ENCODE results near the gene MSH4. TPM values are rescaled to one million over a fixed set of nuclear protein-coding genes. Genes with fewer than 3 reads are reported as not detected.
A peak's percentile ranks its signal among the peaks of the same experiment; 100 is the strongest.

MSH4 gene
- total and polyA plus RNA-seq, 2 donors from 2014 or later: 0.41 TPM; not detected in 1

- no peak for FAIRE-seq
- no peak for DNase-seq
- no peaks in the 10 kb centered on the region for H3K36me3 ChIP-seq (ENCODE audit: control insufficient read depth in 2 of 3, insufficient read depth in 3 of 3, low read length in 3 of 3)
- H3K9ac ChIP-seq (ENCODE audit: low read length in 3 of 3): no peak overlapping the region
- peaks cover 0 to 5% (median 0%) of the 10 kb centered on the region in 3 donors for H3K9me3 ChIP-seq (ENCODE audit: control insufficient read depth in 2 of 3, insufficient read depth in 1 of 3, low read length in 3 of 3)
- no peak for TF ChIP-seq CTCF (IDR thresholded peaks at IDR 0.05; ENCODE audit: borderline replicate concordance, extremely low read depth, insufficient read depth)
- intact Hi-C loops (cut with DNase I): no loop called here
- no peaks in the 10 kb centered on the region for H3K27me3 ChIP-seq (ENCODE audit: control insufficient read depth, insufficient read depth, low read length)
- no peaks in the 10 kb centered on the region for H3K4me1 ChIP-seq (ENCODE audit: control insufficient read depth in 2 of 3, insufficient read depth in 2 of 3, low read depth in 1 of 3, low read length in 3 of 3)
- H3K4me3 ChIP-seq (ENCODE audit: low read length in 3 of 3): no peak overlapping the region
- no peak overlapping the region for H3K27ac ChIP-seq (ENCODE audit: low read depth in 2 of 2, low read length in 2 of 2)
These were observed 153.5 kb downstream of the MSH4 start for GRCh38 chr1:75950176-75950575.

DNA sequence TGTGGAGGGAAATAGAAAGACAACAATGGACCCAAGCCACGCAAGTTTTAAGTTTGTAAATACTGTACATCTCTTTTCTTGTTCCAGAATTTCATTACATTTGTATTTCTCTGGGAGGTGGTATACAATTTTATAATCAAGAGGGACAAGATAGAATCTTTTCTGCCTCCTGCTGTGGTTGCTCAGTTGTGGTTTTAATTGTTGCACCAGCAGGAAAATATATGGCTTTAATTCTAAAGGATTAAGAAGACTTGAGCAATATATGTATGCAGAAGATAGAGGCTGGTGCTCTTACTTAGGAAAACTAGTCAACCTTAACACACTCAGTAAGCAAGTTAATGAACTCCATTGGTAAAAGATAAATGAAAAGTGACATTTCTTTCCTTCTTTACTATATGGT lies 155.3 kb downstream of the MSH4 start:
- FAIRE-seq: no peak
- Histone ChIP-seq H3K9me3 (ENCODE audit: control insufficient read depth in 2 of 3, insufficient read depth in 1 of 3, low read length in 3 of 3) (no peaks in the 10 kb centered on the region), H3K4me1 (ENCODE audit: control insufficient read depth in 2 of 3, insufficient read depth in 2 of 3, low read depth in 1 of 3, low read length in 3 of 3) (no peaks in the 10 kb centered on the region), H3K9ac (ENCODE audit: low read length in 3 of 3) (no peak overlapping the region), H3K36me3 (ENCODE audit: control insufficient read depth in 2 of 3, insufficient read depth in 3 of 3, low read length in 3 of 3) (no peaks in the 10 kb centered on the region), H3K27me3 (ENCODE audit: control insufficient read depth, insufficient read depth, low read length) (no peaks in the 10 kb centered on the region), H3K4me3 (ENCODE audit: low read length in 3 of 3) (no peak overlapping the region), H3K27ac (ENCODE audit: low read depth in 2 of 2, low read length in 2 of 2) (no peak overlapping the region)
- no peak for TF ChIP-seq CTCF (IDR thresholded peaks at IDR 0.05; ENCODE audit: borderline replicate concordance, extremely low read depth, insufficient read depth)
- intact Hi-C loops (cut with DNase I): no loop called here
- DNase-seq: no peak

GRCh38 chr1:75953461-75953860 lies 156.8 kb downstream of the MSH4 start:
- no peaks in the 10 kb centered on the region for H3K36me3 ChIP-seq (ENCODE audit: control insufficient read depth in 2 of 3, insufficient read depth in 3 of 3, low read length in 3 of 3)
- H3K4me3 ChIP-seq (ENCODE audit: low read length in 3 of 3): no peak overlapping the region
- no peak overlapping the region for H3K27ac ChIP-seq (ENCODE audit: low read depth in 2 of 2, low read length in 2 of 2)
- no peaks in the 10 kb centered on the region for H3K4me1 ChIP-seq (ENCODE audit: control insufficient read depth in 2 of 3, insufficient read depth in 2 of 3, low read depth in 1 of 3, low read length in 3 of 3)
- FAIRE-seq: no peak
- intact Hi-C loops (cut with DNase I): no loop called here
- H3K9ac ChIP-seq (ENCODE audit: low read length in 3 of 3): no peak overlapping the region
- no peaks in the 10 kb centered on the region for H3K9me3 ChIP-seq (ENCODE audit: control insufficient read depth in 2 of 3, insufficient read depth in 1 of 3, low read length in 3 of 3)
- peak in 4 of 5 donors; percentile 27 to 61 (median 46) for DNase-seq
- no peaks in the 10 kb centered on the region for H3K27me3 ChIP-seq (ENCODE audit: control insufficient read depth, insufficient read depth, low read length)
- TF ChIP-seq CTCF (IDR thresholded peaks at IDR 0.05; ENCODE audit: borderline replicate concordance, extremely low read depth, insufficient read depth): no peak

- no peak overlapping the region for H3K4me3 ChIP-seq (ENCODE audit: low read length in 3 of 3)
- FAIRE-seq (peak; percentile 75), DNase-seq (no peak)
- intact Hi-C loops (cut with DNase I): no loop called here
- TF ChIP-seq CTCF (IDR thresholded peaks at IDR 0.05; ENCODE audit: borderline replicate concordance, extremely low read depth, insufficient read depth): no peak
- H3K9ac ChIP-seq (ENCODE audit: low read length in 3 of 3): no peak overlapping the region
- H3K4me1 ChIP-seq (ENCODE audit: control insufficient read depth in 2 of 3, insufficient read depth in 2 of 3, low read depth in 1 of 3, low read length in 3 of 3): no peaks in the 10 kb centered on the region
- H3K36me3 ChIP-seq (ENCODE audit: control insufficient read depth in 2 of 3, insufficient read depth in 3 of 3, low read length in 3 of 3): no peaks in the 10 kb centered on the region
- no peak overlapping the region for H3K27ac ChIP-seq (ENCODE audit: low read depth in 2 of 2, low read length in 2 of 2)
- H3K27me3 ChIP-seq (ENCODE audit: control insufficient read depth, insufficient read depth, low read length): no peaks in the 10 kb centered on the region
- no peaks in the 10 kb centered on the region for H3K9me3 ChIP-seq (ENCODE audit: control insufficient read depth in 2 of 3, insufficient read depth in 1 of 3, low read length in 3 of 3)
These were observed 157.9 kb downstream of the MSH4 start for GRCh38 chr1:75954586-75954985.

Measured in kidney (tissue), 14 donors.